ENCODE measurements around the gene ADRA1B.
"Not testable (repeated sequence)": the region's sequence is repeated elsewhere in the genome, so short reads cannot be mapped to it uniquely, and the experiment has no call there.

Gene ADRA1B

GRCh38 chr5:159961176-159962160 is 45.2 kb downstream of the ADRA1B start:
- FAIRE-seq (no peak), DNase-seq (ENCODE audit: insufficient read length) (no peak)
- no peak for TF ChIP-seq TAF1 (IDR thresholded peaks at IDR 0.05; ENCODE audit: borderline replicate concordance, low read depth, low read length)
- TF ChIP-seq POLR2AphosphoS5 (IDR thresholded peaks at IDR 0.05; ENCODE audit: low read depth, low read length), result no peak
- no peak for TF ChIP-seq POLR2A (IDR thresholded peaks at IDR 0.05; ENCODE audit: low read depth, low read length)

- TF ChIP-seq POLR2AphosphoS5 (IDR thresholded peaks at IDR 0.05; ENCODE audit: low read depth, low read length), result no peak
- TF ChIP-seq POLR2A (IDR thresholded peaks at IDR 0.05; ENCODE audit: low read depth, low read length), result no peak
- TF ChIP-seq TAF1 (IDR thresholded peaks at IDR 0.05; ENCODE audit: borderline replicate concordance, low read depth, low read length), result no peak
- DNase-seq (ENCODE audit: insufficient read length), result no peak
- FAIRE-seq, result no peak
These were observed 45.9 kb downstream of the ADRA1B start for GRCh38 chr5:159962214-159962613.

- TF ChIP-seq POLR2A (IDR thresholded peaks at IDR 0.05; ENCODE audit: low read depth, low read length) (no peak), POLR2AphosphoS5 (IDR thresholded peaks at IDR 0.05; ENCODE audit: low read depth, low read length) (no peak), TAF1 (IDR thresholded peaks at IDR 0.05; ENCODE audit: borderline replicate concordance, low read depth, low read length) (no peak)
- DNase-seq (ENCODE audit: insufficient read length), result no peak
- FAIRE-seq, result no peak
These were observed 47.7 kb downstream of the ADRA1B start for GRCh38 chr5:159963935-159964334.

- no peak for FAIRE-seq
- no peak for DNase-seq (ENCODE audit: insufficient read length)
- TF ChIP-seq POLR2AphosphoS5 (IDR thresholded peaks at IDR 0.05; ENCODE audit: low read depth, low read length) (no peak), TAF1 (IDR thresholded peaks at IDR 0.05; ENCODE audit: borderline replicate concordance, low read depth, low read length) (no peak), POLR2A (IDR thresholded peaks at IDR 0.05; ENCODE audit: low read depth, low read length) (no peak)
These were observed 49.0 kb downstream of the ADRA1B start for GRCh38 chr5:159965031-159965837.

- DNase-seq (ENCODE audit: insufficient read length); FAIRE-seq: not testable (repeated sequence)
These were observed 49.5 kb downstream of the ADRA1B start for GRCh38 chr5:159965838-159966128.

- TF ChIP-seq POLR2AphosphoS5 (IDR thresholded peaks at IDR 0.05; ENCODE audit: low read depth, low read length), result no peak
- TF ChIP-seq POLR2A (IDR thresholded peaks at IDR 0.05; ENCODE audit: low read depth, low read length), result no peak
- no peak for TF ChIP-seq TAF1 (IDR thresholded peaks at IDR 0.05; ENCODE audit: borderline replicate concordance, low read depth, low read length)
- FAIRE-seq (no peak), DNase-seq (ENCODE audit: insufficient read length) (no peak)
These were observed 53.7 kb downstream of the ADRA1B start for GRCh38 chr5:159969966-159970365.

GRCh38 chr5:159971038-159971437 is 54.8 kb downstream of the ADRA1B start:
- TF ChIP-seq TAF1 (IDR thresholded peaks at IDR 0.05; ENCODE audit: borderline replicate concordance, low read depth, low read length) (no peak), POLR2A (IDR thresholded peaks at IDR 0.05; ENCODE audit: low read depth, low read length) (no peak), POLR2AphosphoS5 (IDR thresholded peaks at IDR 0.05; ENCODE audit: low read depth, low read length) (no peak)
- FAIRE-seq, result no peak
- DNase-seq (ENCODE audit: insufficient read length), result no peak

- no peak for FAIRE-seq
- TF ChIP-seq TAF1 (IDR thresholded peaks at IDR 0.05; ENCODE audit: borderline replicate concordance, low read depth, low read length), result no peak
- no peak for TF ChIP-seq POLR2AphosphoS5 (IDR thresholded peaks at IDR 0.05; ENCODE audit: low read depth, low read length)
- no peak for TF ChIP-seq POLR2A (IDR thresholded peaks at IDR 0.05; ENCODE audit: low read depth, low read length)
- DNase-seq (ENCODE audit: insufficient read length), result no peak
These were observed 55.2 kb downstream of the ADRA1B start for GRCh38 chr5:159971514-159971913.

- DNase-seq (ENCODE audit: insufficient read length) (no peak), FAIRE-seq (no peak)
- TF ChIP-seq POLR2AphosphoS5 (IDR thresholded peaks at IDR 0.05; ENCODE audit: low read depth, low read length), result no peak
- TF ChIP-seq POLR2A (IDR thresholded peaks at IDR 0.05; ENCODE audit: low read depth, low read length), result no peak
- no peak for TF ChIP-seq TAF1 (IDR thresholded peaks at IDR 0.05; ENCODE audit: borderline replicate concordance, low read depth, low read length)
These were observed 55.7 kb downstream of the ADRA1B start for GRCh38 chr5:159971931-159972461.

- no peak for DNase-seq (ENCODE audit: insufficient read length)
- no peak for TF ChIP-seq POLR2AphosphoS5 (IDR thresholded peaks at IDR 0.05; ENCODE audit: low read depth, low read length)
- no peak for FAIRE-seq
These were observed 56.5 kb downstream of the ADRA1B start for GRCh38 chr5:159972538-159973362.

- DNase-seq (ENCODE audit: insufficient read length) (no peak), FAIRE-seq (no peak)
- no peak for TF ChIP-seq TAF1 (IDR thresholded peaks at IDR 0.05; ENCODE audit: borderline replicate concordance, low read depth, low read length)
These were observed 59.3 kb downstream of the ADRA1B start for GRCh38 chr5:159975462-159976019.

Data from GM12892 (cell line).